GM18499 (cell line): Measurements from ENCODE around the gene SKAP1.
A peak's percentile ranks its signal among the peaks of the same experiment; 100 is the strongest.
"Not testable (repeated sequence)": the region's sequence is repeated elsewhere in the genome, so short reads cannot be mapped to it uniquely, and the experiment has no call there.

Experiments
- ATAC-seq: cut with Tn5 transposase; IDR thresholded peaks from one replicate; pipeline ENCODE4 v1.9.1; 2021; ENCODE audit warnings: moderate number of reproducible peaks; ENCODE audit not compliant: insufficient read depth, unreplicated experiment

The SKAP1 gene

GRCh38 chr17:48253975-48254374 is 176.0 kb downstream of the SKAP1 start:
- ATAC-seq, result no peak

- ATAC-seq, result no peak
Observed at GRCh38 chr17:48251950-48252349, 178.1 kb downstream of the SKAP1 start.

- ATAC-seq, result no peak
Observed at GRCh38 chr17:48250949-48251348, 179.1 kb downstream of the SKAP1 start.

GRCh38 chr17:48250059-48250458 is 180.0 kb downstream of the SKAP1 start:
- ATAC-seq, result not testable (repeated sequence)

GRCh38 chr17:48247603-48248002 is 182.4 kb downstream of the SKAP1 start:
- no peak for ATAC-seq

- ATAC-seq, result no peak
Observed at GRCh38 chr17:48247038-48247437, 183.0 kb downstream of the SKAP1 start.

GRCh38 chr17:48246612-48247011 is 183.4 kb downstream of the SKAP1 start:
- no peak for ATAC-seq

- not testable (repeated sequence) for ATAC-seq
Observed at GRCh38 chr17:48245465-48246033, 184.5 kb downstream of the SKAP1 start.

- no peak for ATAC-seq
Observed at GRCh38 chr17:48244814-48245213, 185.2 kb downstream of the SKAP1 start.

- no peak for ATAC-seq
Observed at GRCh38 chr17:48244121-48244711, 185.8 kb downstream of the SKAP1 start.

GRCh38 chr17:48241770-48242497 is 188.1 kb downstream of the SKAP1 start:
- ATAC-seq, result no peak

GRCh38 chr17:48241131-48241591 is 188.9 kb downstream of the SKAP1 start:
- peak; percentile 90 for ATAC-seq

- no peak for ATAC-seq
Observed at GRCh38 chr17:48240562-48241130, 189.4 kb downstream of the SKAP1 start.

- ATAC-seq, result no peak
Observed at GRCh38 chr17:48240122-48240521, 189.9 kb downstream of the SKAP1 start.

GRCh38 chr17:48239603-48239995 is 190.4 kb downstream of the SKAP1 start:
- ATAC-seq, result no peak

- ATAC-seq, result no peak
Observed at GRCh38 chr17:48238933-48239602, 190.9 kb downstream of the SKAP1 start.

- ATAC-seq, result no peak
Observed at GRCh38 chr17:48237456-48237855, 192.6 kb downstream of the SKAP1 start.

- ATAC-seq, result no peak
Observed at GRCh38 chr17:48236681-48237134, 193.3 kb downstream of the SKAP1 start.

- ATAC-seq, result no peak
Observed at GRCh38 chr17:48234922-48235321, 195.1 kb downstream of the SKAP1 start.
